GM18520 (cell line): ENCODE results near the gene DECR2.
"Not testable (repeated sequence)": the region's sequence is repeated elsewhere in the genome, so short reads cannot be mapped to it uniquely, and the experiment has no call there.

Source experiments
- ATAC-seq: cut with Tn5 transposase; IDR thresholded peaks from one replicate; pipeline ENCODE4 v1.9.1; 2021; ENCODE audit not compliant: unreplicated experiment

The DECR2 gene

GRCh38 chr16:398561-399339, 2.9 kb upstream of the DECR2 start:
- ATAC-seq, result no peak

DNA sequence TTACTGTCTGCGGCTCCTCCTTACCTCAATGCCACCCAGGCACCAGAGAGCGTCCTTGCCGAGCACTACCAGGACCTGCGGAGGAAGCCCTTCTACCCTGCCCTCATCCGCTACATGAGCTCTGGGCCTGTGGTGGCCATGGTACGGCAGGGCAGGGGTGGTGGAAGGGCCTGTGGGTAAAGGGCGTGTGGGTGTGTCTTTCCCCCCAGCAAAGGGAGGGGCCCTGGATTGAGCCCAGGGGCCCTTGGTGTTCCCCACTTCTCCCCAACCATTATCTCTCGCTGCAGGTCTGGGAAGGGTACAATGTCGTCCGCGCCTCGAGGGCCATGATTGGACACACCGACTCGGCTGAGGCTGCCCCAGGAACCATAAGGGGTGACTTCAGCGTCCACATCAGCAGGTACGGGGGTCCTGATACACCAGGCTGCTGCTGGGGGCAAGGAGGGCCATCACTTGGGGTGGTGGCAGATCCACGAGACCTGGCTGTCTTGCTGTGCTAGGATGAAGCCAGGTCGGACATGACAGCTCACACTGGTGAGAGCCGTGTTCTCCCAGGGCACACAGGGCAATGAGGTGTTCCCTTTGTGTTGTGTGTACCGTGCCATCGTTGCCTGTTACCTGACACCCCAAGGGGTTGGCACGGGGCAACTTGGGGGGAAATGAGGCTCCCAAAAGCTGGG, 2.2 kb upstream of the DECR2 start:
- ATAC-seq, result no peak

DNA sequence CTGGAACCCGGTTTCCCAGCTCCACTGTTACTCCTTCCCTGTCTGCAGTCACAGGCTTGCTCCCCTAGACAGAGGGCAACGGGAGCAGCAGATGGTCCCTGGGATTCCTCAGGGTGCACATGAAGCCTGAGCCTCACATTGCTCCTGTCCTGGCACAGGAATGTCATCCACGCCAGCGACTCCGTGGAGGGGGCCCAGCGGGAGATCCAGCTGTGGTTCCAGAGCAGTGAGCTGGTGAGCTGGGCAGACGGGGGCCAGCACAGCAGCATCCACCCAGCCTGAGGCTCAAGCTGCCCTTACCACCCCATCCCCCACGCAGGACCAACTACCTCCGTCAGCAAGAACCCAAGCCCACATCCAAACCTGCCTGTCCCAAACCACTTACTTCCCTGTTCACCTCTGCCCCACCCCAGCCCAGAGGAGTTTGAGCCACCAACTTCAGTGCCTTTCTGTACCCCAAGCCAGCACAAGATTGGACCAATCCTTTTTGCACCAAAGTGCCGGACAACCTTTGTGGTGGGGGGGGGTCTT, 1.6 kb upstream of the DECR2 start:
- ATAC-seq, result no peak

DNA sequence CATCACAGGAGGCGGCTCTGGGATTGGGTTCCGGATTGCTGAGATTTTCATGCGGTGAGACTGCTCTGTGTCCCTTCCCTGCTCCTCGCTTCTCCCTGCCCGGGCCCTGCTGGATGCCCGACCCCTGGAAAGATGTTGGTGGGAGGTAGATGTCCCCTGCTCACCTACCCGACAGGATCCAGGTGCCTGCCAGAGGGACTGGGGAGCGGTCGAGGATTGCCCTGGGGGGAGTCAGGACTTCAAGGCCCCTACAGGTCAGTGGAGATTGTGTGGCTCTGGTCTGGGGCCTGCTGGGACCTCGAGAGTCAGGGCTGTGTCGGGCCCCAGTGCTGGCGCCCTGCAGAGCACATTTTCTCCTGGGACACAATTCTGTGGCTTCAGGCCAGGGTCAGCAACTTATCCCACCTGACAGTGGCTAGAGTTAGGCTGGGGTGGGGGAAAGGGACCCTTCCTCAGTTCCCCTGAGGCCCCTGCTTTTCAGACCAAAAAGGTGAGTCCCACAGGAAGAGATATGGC, 3.3 kb downstream of the DECR2 start:
- no peak for ATAC-seq

GRCh38 chr16:405548-406506, 4.1 kb downstream of the DECR2 start:
- no peak for ATAC-seq

DNA sequence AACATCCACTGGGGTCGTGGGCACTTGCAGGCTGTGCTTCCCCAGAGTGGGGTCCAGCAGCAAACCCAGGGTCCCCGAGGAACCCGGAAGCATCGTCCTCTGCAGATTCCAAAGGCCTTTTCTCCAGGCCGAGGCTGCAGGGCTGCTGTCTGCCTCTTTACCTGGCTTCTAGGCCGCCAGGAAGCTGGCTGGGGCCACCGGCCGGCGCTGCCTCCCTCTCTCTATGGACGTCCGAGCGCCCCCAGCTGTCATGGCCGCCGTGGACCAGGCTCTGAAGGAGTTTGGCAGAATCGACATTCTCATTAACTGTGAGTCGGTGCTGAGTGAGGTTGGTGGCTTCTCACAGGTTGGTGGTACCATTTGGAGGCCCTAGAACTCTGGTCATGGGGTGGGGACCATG, 5.6 kb downstream of the DECR2 start:
- ATAC-seq, result no peak

- ATAC-seq, result no peak
Observed at GRCh38 chr16:410516-411178, 9.0 kb downstream of the DECR2 start.

DNA sequence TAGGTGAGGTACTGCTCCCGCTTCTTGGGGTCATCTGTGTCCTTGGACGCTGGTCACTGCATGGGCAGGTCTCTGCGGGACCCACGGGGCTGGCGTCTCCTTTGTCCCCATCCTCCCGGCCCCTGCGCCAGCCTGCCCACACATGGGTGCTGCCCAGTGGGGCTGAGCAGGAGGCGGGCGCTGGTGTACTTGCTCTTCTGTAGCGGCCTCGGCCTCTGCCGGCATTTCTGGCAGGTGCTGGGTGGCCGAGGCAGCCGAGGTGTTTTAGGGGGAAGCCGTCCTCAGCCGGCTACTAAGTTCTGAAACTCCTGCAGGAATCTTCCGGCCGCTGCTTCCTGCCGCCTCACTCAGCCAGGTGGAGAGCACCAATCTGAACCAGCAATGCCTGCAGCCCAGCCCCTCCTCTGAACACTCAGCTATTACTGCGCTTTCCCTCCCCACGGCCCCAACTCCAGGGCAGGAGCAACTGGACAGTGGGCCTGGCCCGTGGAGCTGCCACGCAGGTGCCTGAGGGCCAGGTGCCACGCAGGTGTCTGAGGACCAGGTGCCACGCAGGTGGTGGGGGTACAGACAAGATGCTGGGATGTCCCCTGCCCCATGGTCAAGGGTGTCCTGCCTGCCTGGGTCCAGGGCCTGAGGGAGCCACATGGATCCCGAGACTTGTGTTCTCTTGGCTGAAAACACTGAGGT, 10.0 kb downstream of the DECR2 start:
- no peak for ATAC-seq

GRCh38 chr16:414395-415169, 12.9 kb downstream of the DECR2 start:
- ATAC-seq, result no peak

GRCh38 chr16:415170-415498, 13.4 kb downstream of the DECR2 start:
- ATAC-seq, result not testable (repeated sequence)

GRCh38 chr16:422179-422578, 20.5 kb downstream of the DECR2 start:
- ATAC-seq, result not testable (repeated sequence)

- no peak for ATAC-seq
Observed at GRCh38 chr16:424033-424622, 22.4 kb downstream of the DECR2 start.

DNA sequence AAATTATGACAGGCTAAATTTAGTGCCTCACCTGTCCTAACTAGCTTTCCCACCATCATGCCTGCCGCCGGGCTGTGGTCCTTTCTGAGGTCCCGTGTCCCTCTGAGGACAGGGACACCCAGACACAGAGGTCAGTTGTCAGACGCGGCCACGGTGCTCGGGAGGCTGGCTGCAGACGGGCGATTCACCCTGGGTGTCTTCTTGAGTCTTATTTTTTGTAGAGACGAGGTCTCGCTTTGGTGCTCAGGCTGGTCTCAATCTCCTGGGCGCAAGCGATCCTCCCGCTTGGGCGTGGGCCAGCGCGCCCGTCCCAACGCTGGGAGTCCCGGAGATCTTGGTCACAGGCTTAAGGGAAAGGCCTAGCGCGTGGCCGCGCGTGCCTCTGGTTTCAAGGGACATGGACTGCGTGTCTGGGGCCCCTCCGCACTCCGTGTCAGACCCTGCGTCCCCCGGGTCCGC, 23.0 kb downstream of the DECR2 start:
- no peak for ATAC-seq

DNA sequence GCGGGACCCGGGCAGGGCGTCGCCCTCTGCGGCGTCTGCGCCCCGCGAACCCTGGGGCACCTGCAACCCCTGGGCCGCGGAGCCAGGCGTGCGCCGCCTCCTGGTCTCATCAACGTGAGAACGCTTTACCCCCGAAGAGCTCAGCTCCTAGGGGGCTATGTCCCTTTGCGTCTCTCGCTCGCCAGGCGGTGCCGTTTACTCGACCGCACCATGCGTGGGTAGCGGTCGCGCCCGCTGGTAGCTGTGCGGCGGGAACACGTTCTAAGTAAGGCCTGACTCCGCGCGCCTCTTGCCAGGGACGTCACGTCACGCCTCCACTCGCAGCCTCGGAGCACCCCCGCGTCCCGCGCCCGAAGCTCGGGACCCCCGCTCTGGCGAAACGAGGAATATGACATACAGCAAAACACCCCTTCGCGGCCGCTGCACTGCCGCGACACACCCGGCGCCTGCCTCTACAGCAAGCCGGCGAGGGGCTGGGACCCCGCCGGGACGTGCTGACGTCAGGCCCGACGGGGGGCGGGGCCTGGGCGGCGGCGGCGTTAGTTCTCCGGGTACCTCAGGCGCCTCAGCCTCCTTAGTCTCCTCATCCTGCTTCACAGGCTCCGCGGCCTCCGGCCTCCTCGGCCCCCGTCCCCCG, 23.5 kb downstream of the DECR2 start, which contains the start of gene RAB11FIP3:
TSS of gene RAB11FIP3 (plus strand) at position 568 of the 637 bp plus-strand sequence. CDS start 358 bp downstream, outside the sequence.
- peak; percentile 64 for ATAC-seq

DNA sequence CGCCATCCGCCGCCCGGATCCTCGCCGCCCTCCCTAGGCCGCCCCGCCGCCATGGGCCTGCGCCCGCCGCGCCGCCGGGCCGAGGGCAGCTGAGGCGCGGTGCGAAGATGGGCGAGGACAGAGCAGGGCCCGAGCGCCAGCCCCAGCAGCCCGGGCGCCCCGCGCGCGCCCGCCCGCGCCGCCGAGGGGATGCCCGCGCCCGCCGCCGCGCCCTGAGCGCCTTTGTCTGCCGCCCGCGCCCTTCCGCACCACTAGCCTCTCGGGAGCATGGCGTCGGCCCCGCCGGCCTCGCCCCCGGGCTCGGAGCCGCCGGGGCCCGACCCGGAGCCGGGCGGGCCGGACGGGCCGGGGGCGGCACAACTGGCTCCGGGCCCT, 24.0 kb downstream of the DECR2 start:
- ATAC-seq, result peak; percentile 16

DNA sequence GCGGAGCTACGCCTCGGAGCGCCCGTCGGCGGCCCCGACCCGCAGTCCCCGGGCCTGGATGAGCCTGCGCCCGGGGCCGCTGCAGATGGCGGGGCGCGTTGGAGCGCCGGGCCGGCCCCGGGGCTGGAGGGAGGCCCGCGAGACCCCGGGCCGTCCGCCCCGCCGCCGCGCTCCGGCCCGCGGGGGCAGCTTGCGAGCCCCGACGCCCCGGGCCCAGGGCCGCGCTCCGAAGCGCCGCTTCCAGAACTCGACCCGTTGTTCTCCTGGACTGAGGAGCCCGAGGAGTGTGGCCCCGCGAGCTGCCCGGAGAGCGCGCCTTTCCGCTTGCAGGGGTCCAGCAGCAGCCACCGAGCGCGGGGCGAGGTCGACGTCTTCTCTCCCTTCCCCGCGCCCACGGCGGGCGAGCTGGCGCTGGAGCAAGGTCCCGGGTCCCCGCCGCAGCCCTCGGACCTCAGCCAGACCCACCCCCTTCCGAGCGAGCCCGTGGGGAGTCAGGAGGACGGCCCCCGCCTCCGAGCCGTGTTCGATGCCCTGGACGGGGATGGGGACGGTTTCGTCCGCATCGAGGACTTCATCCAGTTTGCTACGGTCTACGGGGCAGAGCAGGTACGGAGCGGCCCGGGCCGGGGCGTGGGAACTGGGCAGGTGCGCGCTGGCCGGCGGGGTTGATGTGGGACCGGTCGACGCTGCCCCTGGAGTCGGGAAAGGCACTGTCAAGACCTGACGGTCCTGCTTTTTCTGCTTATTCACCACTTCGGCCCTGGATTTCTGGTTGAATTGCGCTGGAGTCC, 24.6 kb downstream of the DECR2 start:
- ATAC-seq, result no peak

DNA sequence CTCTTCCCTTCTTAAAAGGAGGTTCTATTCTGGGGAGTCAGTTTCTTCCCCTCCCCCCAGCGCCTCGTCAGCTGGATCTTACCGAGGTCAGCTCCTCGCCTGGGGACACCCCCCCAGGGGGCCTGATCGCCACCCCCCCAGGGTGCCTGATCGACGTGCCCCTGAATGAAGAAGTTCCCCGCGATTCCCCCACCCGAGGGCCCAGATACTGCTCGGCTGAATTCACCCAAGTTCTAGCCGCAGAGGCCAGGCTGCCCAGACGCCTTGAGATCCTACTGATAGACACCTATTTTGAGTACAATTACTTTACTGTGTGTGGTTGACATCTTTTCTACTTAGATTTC, 25.2 kb downstream of the DECR2 start:
- no peak for ATAC-seq
